Measurements from ENCODE around the gene MSMB. TPM values are rescaled to one million over a fixed set of nuclear protein-coding genes. Genes with fewer than 3 reads are reported as not detected.
A peak's percentile ranks its signal among the peaks of the same experiment; 100 is the strongest.

The MSMB gene
- total and polyA plus RNA-seq, 2 of the 4 experiments (the other 2 are of a cell fraction): not detected

DNA sequence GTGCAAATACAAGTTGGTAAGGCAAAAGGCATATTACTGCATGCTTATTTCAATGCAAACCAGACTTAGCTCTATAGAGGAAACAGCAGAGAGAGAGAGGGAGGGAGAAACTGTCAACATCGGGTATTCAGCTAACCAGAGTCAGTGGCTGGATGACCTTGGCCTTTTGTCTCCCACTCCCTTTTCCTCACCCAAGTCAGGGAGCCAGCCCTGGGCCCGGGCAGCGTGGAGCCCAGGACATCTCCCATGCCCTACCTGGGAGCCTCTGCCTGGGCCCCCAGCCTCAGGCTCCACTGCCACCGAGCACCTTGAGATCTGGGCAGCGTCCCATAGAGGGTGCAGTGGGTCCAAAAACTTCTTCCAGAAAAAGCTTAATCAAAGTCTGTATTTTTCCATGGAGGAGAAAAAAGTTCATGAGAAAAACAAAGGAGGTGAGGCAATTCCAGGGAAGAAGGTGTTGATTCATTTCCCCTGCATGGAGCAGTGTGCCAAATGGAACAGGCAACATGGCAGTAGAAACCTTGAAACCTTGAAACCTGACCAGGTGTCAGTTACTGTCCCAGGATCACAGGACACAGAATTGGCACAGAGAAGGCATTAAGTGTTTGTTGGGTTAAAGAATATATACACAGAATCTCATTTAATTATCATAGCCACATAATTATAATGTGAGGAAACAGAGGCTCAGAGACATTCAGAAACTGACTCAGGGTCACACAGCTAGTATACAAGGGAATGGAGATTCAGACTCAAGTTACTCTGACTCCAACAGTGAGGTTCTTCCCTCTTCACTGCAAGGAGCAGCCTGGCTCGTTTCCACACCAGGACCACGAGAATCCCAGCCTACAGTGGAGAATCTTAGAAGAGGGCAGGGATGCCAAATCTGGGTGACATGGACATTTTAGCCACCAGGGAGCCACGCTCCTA lies 9.9 kb downstream of the MSMB start:
- no peak overlapping the region for H2BK15ac ChIP-seq (ENCODE audit: low read depth, low read length)
- H3K27ac ChIP-seq (ENCODE audit: insufficient read depth, low read length): no peak overlapping the region
- no TSS peak for BruUV-seq (replicated peaks)
- no peaks in the 10 kb centered on the region for H4K20me1 ChIP-seq (ENCODE audit: insufficient read depth, low read length)
- no peak overlapping the region for H2AK5ac ChIP-seq (ENCODE audit: low read depth, low read length)
- H3K4ac ChIP-seq (ENCODE audit: low read depth, low read length): no peak overlapping the region
- peaks cover 3% of the 10 kb centered on the region for H3K27me3 ChIP-seq (ENCODE audit: control insufficient read depth, insufficient read depth, low read length)
- in situ Hi-C loops (cut with MboI; ENCODE audit: low sequenced_read_pairs): no loop called here
- H2BK5ac ChIP-seq (ENCODE audit: low read depth, low read length, poor library complexity, severe bottlenecking): no peak overlapping the region
- peak overlapping the region; percentile 56 for H2AFZ ChIP-seq (replicated peaks; ENCODE audit: low read length, poor library complexity)
- H3K79me1 ChIP-seq (ENCODE audit: low read depth in 1 of 2, low read length in 2 of 2): no peaks in the 10 kb centered on the region
- H3K56ac ChIP-seq (ENCODE audit: extremely low read depth, insufficient read depth, low read length): no peak overlapping the region
- ChIA-PET CTCF (no interaction called here), POLR2A (ENCODE audit: unreplicated experiment) (no interaction called here)
- H3K4me2 ChIP-seq (ENCODE audit: low read depth, low read length): no peak overlapping the region
- ATAC-seq (ENCODE audit: low read depth) (no peak), DNase-seq (no peak)
- H2BK120ac ChIP-seq (ENCODE audit: low read depth, low read length): no peak overlapping the region
- no peak overlapping the region for H4K8ac ChIP-seq (ENCODE audit: low read depth in 2 of 2, low read length in 2 of 2)
- H3K4me1 ChIP-seq (ENCODE audit: control insufficient read depth, insufficient read depth, low read length): peaks cover 3% of the 10 kb centered on the region; the same call in 1 of the 2 replicates
- H3K9me1 ChIP-seq (ENCODE audit: insufficient read depth, low read length): no peaks in the 10 kb centered on the region
- no peak overlapping the region for H3K14ac ChIP-seq (replicated peaks; ENCODE audit: low read depth, low read length)
- WGBS, 2 experiments (ENCODE audit: extremely low coverage in 2 of 2, insufficient read length in 1 of 2): no CpG with 5 or more reads among the region's 8 CpGs
- TF ChIP-seq POLR2A (IDR thresholded peaks at IDR 0.05; ENCODE audit: low read depth, low read length) (no peak), CEBPB (IDR thresholded peaks at IDR 0.05; ENCODE audit: low read depth, low read length) (no peak), CHD1 (IDR thresholded peaks at IDR 0.05; ENCODE audit: low read depth, low read length) (no peak), NFE2L2 (IDR thresholded peaks at IDR 0.05; ENCODE audit: low read depth, low read length) (no peak), RCOR1 (IDR thresholded peaks at IDR 0.05; ENCODE audit: insufficient replicate concordance, low read length) (no peak), SMC3 (IDR thresholded peaks at IDR 0.05; ENCODE audit: low read depth, low read length) (no peak), BHLHE40 (IDR thresholded peaks at IDR 0.05; ENCODE audit: low read depth, low read length) (no peak), RAD21 (IDR thresholded peaks at IDR 0.05; ENCODE audit: low read length) (no peak), MAZ (IDR thresholded peaks at IDR 0.05; ENCODE audit: borderline replicate concordance, low read depth, low read length) (no peak), CTCF (conservative IDR thresholded peaks at IDR 0.05; ENCODE audit: low read depth, low read length) (no peak), ELK1 (IDR thresholded peaks at IDR 0.05; ENCODE audit: borderline replicate concordance, low read depth, low read length) (no peak), MXI1 (IDR thresholded peaks at IDR 0.05; ENCODE audit: borderline replicate concordance, low read depth, low read length) (no peak), FOS (IDR thresholded peaks at IDR 0.05; ENCODE audit: low read depth, low read length) (no peak)
- TF ChIP-seq, protein P1, sequence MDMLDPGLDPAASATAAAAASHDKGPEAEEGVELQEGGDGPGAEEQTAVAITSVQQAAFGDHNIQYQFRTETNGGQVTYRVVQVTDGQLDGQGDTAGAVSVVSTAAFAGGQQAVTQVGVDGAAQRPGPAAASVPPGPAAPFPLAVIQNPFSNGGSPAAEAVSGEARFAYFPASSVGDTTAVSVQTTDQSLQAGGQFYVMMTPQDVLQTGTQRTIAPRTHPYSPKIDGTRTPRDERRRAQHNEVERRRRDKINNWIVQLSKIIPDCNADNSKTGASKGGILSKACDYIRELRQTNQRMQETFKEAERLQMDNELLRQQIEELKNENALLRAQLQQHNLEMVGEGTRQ (IDR thresholded peaks at IDR 0.05; ENCODE audit: low read depth, low read length): no peak
- H2AK9ac ChIP-seq (replicated peaks; ENCODE audit: low read depth, low read length, poor library complexity): no peak overlapping the region
- intact Hi-C loops (cut with micrococcal nuclease): no loop called here
- no peak overlapping the region for H3K23ac ChIP-seq (ENCODE audit: low read depth, low read length)
- H3K9ac ChIP-seq (ENCODE audit: low read depth, low read length): no peak overlapping the region
- H4K91ac ChIP-seq (ENCODE audit: insufficient read depth, low read depth, low read length): no peak overlapping the region
- H3K4me3 ChIP-seq (ENCODE audit: insufficient read depth, low read depth, low read length): no peak overlapping the region
- dilution Hi-C loops (cut with HindIII; ENCODE audit: low sequenced_read_pairs, unreplicated experiment): no loop called here
- H3K36me3 ChIP-seq (ENCODE audit: control insufficient read depth, insufficient read depth, low read length): no peaks in the 10 kb centered on the region
- no peak overlapping the region for H3K18ac ChIP-seq (ENCODE audit: low read depth, low read length)
- H2BK20ac ChIP-seq (ENCODE audit: low read depth, low read length): no peak overlapping the region
- no peaks in the 10 kb centered on the region for H3K9me3 ChIP-seq (ENCODE audit: control insufficient read depth, insufficient read depth, low read length)
- no peak overlapping the region for H4K5ac ChIP-seq (ENCODE audit: low read depth, low read length)
